Measurements from ENCODE around the gene APOL1. TPM values are rescaled to one million over a fixed set of nuclear protein-coding genes. Genes with fewer than 3 reads are reported as not detected.
"Not testable (repeated sequence)": the region's sequence is repeated elsewhere in the genome, so short reads cannot be mapped to it uniquely, and the experiment has no call there.

Gene APOL1
- polyA plus RNA-seq, 1 of the 3 experiments (the other 2 are of a cell fraction) = 0.56 TPM

- H3K9me2 ChIP-seq; H3K9ac ChIP-seq; H3K9me3 ChIP-seq; H3K4me3 ChIP-seq (ENCODE audit: low read depth in 2 of 2, low read length in 1 of 2); H3K79me2 ChIP-seq (ENCODE audit: insufficient read depth); H3K36me3 ChIP-seq (replicated peaks in 1 of 2; ENCODE audit: control insufficient read depth in 1 of 2, insufficient read depth in 2 of 2, low read length in 1 of 2); CTCF ChIA-PET; H3K27ac ChIP-seq (ENCODE audit: low read depth in 2 of 2, low read length in 1 of 2); H3K27me3 ChIP-seq (ENCODE audit: insufficient read depth); H3K4me1 ChIP-seq (ENCODE audit: control insufficient read depth in 1 of 2, insufficient read depth in 2 of 2, low read depth in 1 of 2, low read length in 1 of 2); H2AFZ ChIP-seq (ENCODE audit: low read depth); DNase-seq; H4K20me1 ChIP-seq (ENCODE audit: insufficient read depth); H3K4me2 ChIP-seq; POLR2A ChIA-PET; H3F3A ChIP-seq (replicated peaks; ENCODE audit: insufficient read depth): not testable (repeated sequence)
- WGBS (ENCODE audit: low lambda C conversion rate) = 70% methylated on average over 5 of the region's 5 CpGs
Observed at GRCh38 chr22:36263216-36263673, 10.3 kb downstream of the APOL1 start.

GRCh38 chr22:36263886-36264664, 11.1 kb downstream of the APOL1 start:
- H4K20me1 ChIP-seq (ENCODE audit: insufficient read depth); H3K27me3 ChIP-seq (ENCODE audit: insufficient read depth); H3K79me2 ChIP-seq (ENCODE audit: insufficient read depth); H2AFZ ChIP-seq (ENCODE audit: low read depth); H3K4me2 ChIP-seq; H3K9me2 ChIP-seq; H3K9me3 ChIP-seq; H3K36me3 ChIP-seq (replicated peaks in 1 of 2; ENCODE audit: control insufficient read depth in 1 of 2, insufficient read depth in 2 of 2, low read length in 1 of 2); H3K4me1 ChIP-seq (ENCODE audit: control insufficient read depth in 1 of 2, insufficient read depth in 2 of 2, low read depth in 1 of 2, low read length in 1 of 2); POLR2A ChIA-PET; H3K9ac ChIP-seq; DNase-seq; H3K27ac ChIP-seq (ENCODE audit: low read depth in 2 of 2, low read length in 1 of 2); H3K4me3 ChIP-seq (ENCODE audit: low read depth in 2 of 2, low read length in 1 of 2); H3F3A ChIP-seq (replicated peaks; ENCODE audit: insufficient read depth): not testable (repeated sequence)
- CTCF ChIA-PET = interaction anchor here (1.7 kb wide), 1 partner anchor 37 kb away, joined by 7 read pairs; no protein-coding TSS in a partner anchor
- WGBS (ENCODE audit: low lambda C conversion rate) = 93% methylated on average over 7 of the region's 7 CpGs

- POLR2A ChIA-PET = no interaction called here
- H3K9me3 ChIP-seq = no peaks in the 10 kb centered on the region
- H4K20me1 ChIP-seq (ENCODE audit: insufficient read depth) = no peaks in the 10 kb centered on the region
- no peak for TF ChIP-seq TAF1 (IDR thresholded peaks at IDR 0.05; ENCODE audit: borderline replicate concordance, low read depth, low read length)
- TF ChIP-seq, protein P1, sequence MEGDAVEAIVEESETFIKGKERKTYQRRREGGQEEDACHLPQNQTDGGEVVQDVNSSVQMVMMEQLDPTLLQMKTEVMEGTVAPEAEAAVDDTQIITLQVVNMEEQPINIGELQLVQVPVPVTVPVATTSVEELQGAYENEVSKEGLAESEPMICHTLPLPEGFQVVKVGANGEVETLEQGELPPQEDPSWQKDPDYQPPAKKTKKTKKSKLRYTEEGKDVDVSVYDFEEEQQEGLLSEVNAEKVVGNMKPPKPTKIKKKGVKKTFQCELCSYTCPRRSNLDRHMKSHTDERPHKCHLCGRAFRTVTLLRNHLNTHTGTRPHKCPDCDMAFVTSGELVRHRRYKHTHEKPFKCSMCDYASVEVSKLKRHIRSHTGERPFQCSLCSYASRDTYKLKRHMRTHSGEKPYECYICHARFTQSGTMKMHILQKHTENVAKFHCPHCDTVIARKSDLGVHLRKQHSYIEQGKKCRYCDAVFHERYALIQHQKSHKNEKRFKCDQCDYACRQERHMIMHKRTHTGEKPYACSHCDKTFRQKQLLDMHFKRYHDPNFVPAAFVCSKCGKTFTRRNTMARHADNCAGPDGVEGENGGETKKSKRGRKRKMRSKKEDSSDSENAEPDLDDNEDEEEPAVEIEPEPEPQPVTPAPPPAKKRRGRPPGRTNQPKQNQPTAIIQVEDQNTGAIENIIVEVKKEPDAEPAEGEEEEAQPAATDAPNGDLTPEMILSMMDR (IDR thresholded peaks at IDR 0.05) = no peak
- no peak for TF ChIP-seq REST (IDR thresholded peaks at IDR 0.05; ENCODE audit: low read depth, low read length)
- no peak for TF ChIP-seq SMC3 (IDR thresholded peaks at IDR 0.05; ENCODE audit: low read depth, low read length)
- TF ChIP-seq TCF12 (IDR thresholded peaks at IDR 0.05) = no peak
- no peak for TF ChIP-seq RFX5 (IDR thresholded peaks at IDR 0.05; ENCODE audit: low read length)
- TF ChIP-seq YY1 (IDR thresholded peaks at IDR 0.05; ENCODE audit: low read depth) = no peak
- no peak for TF ChIP-seq FOXM1 (IDR thresholded peaks at IDR 0.05; ENCODE audit: low read depth)
- TF ChIP-seq MEF2A (IDR thresholded peaks at IDR 0.05; ENCODE audit: borderline replicate concordance, low read depth) = no peak
- TF ChIP-seq GATA2 (CRISPR knock-in tag; IDR thresholded peaks at IDR 0.05) = no peak
- no peak for TF ChIP-seq TEAD4 (IDR thresholded peaks at IDR 0.05; ENCODE audit: borderline replicate concordance, insufficient read depth)
- no peak for TF ChIP-seq POLR2AphosphoS5 (IDR thresholded peaks at IDR 0.05; ENCODE audit: low read depth, low read length)
- TF ChIP-seq, protein P2, sequence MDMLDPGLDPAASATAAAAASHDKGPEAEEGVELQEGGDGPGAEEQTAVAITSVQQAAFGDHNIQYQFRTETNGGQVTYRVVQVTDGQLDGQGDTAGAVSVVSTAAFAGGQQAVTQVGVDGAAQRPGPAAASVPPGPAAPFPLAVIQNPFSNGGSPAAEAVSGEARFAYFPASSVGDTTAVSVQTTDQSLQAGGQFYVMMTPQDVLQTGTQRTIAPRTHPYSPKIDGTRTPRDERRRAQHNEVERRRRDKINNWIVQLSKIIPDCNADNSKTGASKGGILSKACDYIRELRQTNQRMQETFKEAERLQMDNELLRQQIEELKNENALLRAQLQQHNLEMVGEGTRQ (IDR thresholded peaks at IDR 0.05; ENCODE audit: borderline replicate concordance, low read depth, low read length) = no peak
- no peak for TF ChIP-seq GABPA (IDR thresholded peaks at IDR 0.05; ENCODE audit: low read depth)
- TF ChIP-seq RXRA (IDR thresholded peaks at IDR 0.05; ENCODE audit: borderline replicate concordance, low read depth) = no peak
- TF ChIP-seq FOSL2 (IDR thresholded peaks at IDR 0.05; ENCODE audit: borderline replicate concordance, low read depth) = no peak
- H3K9ac ChIP-seq = no peak overlapping the region
- H3K27me3 ChIP-seq (ENCODE audit: insufficient read depth) = no peaks in the 10 kb centered on the region
- H3K4me2 ChIP-seq = no peak overlapping the region
- no peaks in the 10 kb centered on the region for H3K79me2 ChIP-seq (ENCODE audit: insufficient read depth)
- H3F3A ChIP-seq (replicated peaks; ENCODE audit: insufficient read depth) = no peaks in the 10 kb centered on the region
- DNase-seq = no peak
- H3K4me1 ChIP-seq (ENCODE audit: control insufficient read depth in 1 of 2, insufficient read depth in 2 of 2, low read depth in 1 of 2, low read length in 1 of 2) = no peaks in the 10 kb centered on the region
- H3K4me3 ChIP-seq (ENCODE audit: low read depth in 2 of 2, low read length in 1 of 2) = no peak overlapping the region
- no peak overlapping the region for H3K27ac ChIP-seq (ENCODE audit: low read depth in 2 of 2, low read length in 1 of 2)
- CTCF ChIA-PET = interaction anchor here (1.0 to 3.3 kb wide), 3 partner anchors 10 to 19 kb away, joined by 3 to 9 read pairs (median 6); no protein-coding TSS in a partner anchor
- WGBS (ENCODE audit: low lambda C conversion rate) = 90% methylated on average over 2 of the region's 4 CpGs
- no peak overlapping the region for H2AFZ ChIP-seq (ENCODE audit: low read depth)
- no peaks in the 10 kb centered on the region for H3K9me2 ChIP-seq
- H3K36me3 ChIP-seq (replicated peaks in 1 of 2; ENCODE audit: control insufficient read depth in 1 of 2, insufficient read depth in 2 of 2, low read length in 1 of 2) = no peaks in the 10 kb centered on the region
Observed at GRCh38 chr22:36267058-36267457, 14.1 kb downstream of the APOL1 start.
